ENCODE results near the gene HTT. TPM values are rescaled to one million over a fixed set of nuclear protein-coding genes. Genes with fewer than 3 reads are reported as not detected.

Gene HTT
- total and polyA plus RNA-seq, 9 donors = 13.3 to 63.2 (median 38.6) TPM

DNA sequence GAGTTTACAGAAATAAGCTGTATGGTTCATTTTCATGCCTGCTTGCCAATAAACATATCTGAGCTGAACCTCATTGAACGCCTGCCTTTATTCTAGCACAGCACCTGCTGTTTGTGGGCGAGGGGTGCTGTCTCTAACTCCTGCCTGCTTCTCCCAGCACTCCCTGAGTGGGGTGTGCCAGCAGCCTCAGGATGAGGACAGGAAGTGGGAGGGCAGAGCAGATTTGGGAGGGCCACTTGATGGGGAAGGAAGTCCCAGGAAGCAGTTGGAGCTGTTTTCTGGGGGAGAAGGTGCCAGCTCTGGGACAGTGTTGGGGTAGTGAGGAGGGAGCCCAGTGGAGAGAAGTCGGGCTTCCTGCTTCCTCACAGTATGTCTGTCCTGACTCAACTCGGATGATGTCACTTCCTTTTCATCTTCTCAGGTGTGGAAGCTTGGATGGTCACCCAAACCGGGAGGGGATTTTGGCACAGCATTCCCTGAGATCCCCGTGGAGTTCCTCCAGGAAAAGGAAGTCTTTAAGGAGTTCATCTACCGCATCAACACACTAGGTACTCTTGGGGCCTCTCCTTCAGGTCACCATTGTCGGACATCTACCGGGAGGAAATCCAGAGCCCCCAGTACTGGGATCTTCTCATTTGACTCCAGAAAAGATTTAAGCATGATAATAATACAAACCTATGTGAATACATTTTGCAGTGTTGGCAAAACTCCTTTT lies 145.4 kb downstream of the HTT start:
- Histone ChIP-seq H3K4me1 (ENCODE audit: insufficient read depth) (no peaks in the 10 kb centered on the region), H3K9me3 (no peaks in the 10 kb centered on the region), H3K27ac (no peak overlapping the region), H3K27me3 (no peaks in the 10 kb centered on the region), H3K36me3 (no peaks in the 10 kb centered on the region), H3K4me3 (no peak overlapping the region)
- no peak for TF ChIP-seq EP300 (IDR thresholded peaks at IDR 0.05)
- TF ChIP-seq, protein P1, sequence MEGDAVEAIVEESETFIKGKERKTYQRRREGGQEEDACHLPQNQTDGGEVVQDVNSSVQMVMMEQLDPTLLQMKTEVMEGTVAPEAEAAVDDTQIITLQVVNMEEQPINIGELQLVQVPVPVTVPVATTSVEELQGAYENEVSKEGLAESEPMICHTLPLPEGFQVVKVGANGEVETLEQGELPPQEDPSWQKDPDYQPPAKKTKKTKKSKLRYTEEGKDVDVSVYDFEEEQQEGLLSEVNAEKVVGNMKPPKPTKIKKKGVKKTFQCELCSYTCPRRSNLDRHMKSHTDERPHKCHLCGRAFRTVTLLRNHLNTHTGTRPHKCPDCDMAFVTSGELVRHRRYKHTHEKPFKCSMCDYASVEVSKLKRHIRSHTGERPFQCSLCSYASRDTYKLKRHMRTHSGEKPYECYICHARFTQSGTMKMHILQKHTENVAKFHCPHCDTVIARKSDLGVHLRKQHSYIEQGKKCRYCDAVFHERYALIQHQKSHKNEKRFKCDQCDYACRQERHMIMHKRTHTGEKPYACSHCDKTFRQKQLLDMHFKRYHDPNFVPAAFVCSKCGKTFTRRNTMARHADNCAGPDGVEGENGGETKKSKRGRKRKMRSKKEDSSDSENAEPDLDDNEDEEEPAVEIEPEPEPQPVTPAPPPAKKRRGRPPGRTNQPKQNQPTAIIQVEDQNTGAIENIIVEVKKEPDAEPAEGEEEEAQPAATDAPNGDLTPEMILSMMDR (IDR thresholded peaks at IDR 0.05) = no peak
- TF ChIP-seq POLR2A (IDR thresholded peaks at IDR 0.05) = no peak
- intact Hi-C loops (cut with DNase I) = no loop called here
- DNase-seq = peak in 2 of 5 donors; percentile 1 to 20
- 74 to 79% (median 78%) methylated on average over 9 of the region's 9 CpGs for WGBS, 3 donors

GRCh38 chr4:3220476-3221183 lies 146.1 kb downstream of the HTT start:
- no peaks in the 10 kb centered on the region for H3K9me3 ChIP-seq
- DNase-seq = peak in 2 of 5 donors; percentile 1 to 6
- no peak overlapping the region for H3K4me3 ChIP-seq
- intact Hi-C loops (cut with DNase I) = no loop called here
- WGBS, 3 donors = 71 to 80% (median 73%) methylated on average over 8 of the region's 8 CpGs
- no peaks in the 10 kb centered on the region for H3K4me1 ChIP-seq (ENCODE audit: insufficient read depth)
- H3K27ac ChIP-seq = no peak overlapping the region
- H3K36me3 ChIP-seq = no peaks in the 10 kb centered on the region
- TF ChIP-seq, protein P1 (IDR thresholded peaks at IDR 0.05) = no peak
- TF ChIP-seq EP300 (IDR thresholded peaks at IDR 0.05) (no peak), POLR2A (IDR thresholded peaks at IDR 0.05) (no peak)
- H3K27me3 ChIP-seq = no peaks in the 10 kb centered on the region

DNA sequence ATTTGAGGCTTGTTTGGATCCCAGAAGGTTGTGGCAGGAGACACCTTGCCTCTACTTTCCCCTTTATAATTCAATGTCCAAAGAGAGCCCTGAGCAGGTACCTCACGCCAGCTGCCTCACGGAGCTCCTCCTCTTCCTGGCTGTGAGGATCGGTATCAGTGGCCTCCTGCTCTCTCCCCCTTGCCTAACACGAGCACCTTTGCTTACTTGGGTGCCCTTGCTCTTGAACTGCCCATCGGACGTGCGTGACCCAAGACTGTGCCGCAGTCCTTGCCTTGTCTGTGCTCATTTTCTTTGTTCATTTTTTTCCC lies 146.7 kb downstream of the HTT start:
- intact Hi-C loops (cut with DNase I) = no loop called here
- Histone ChIP-seq H3K9me3 (no peaks in the 10 kb centered on the region), H3K4me3 (no peak overlapping the region), H3K27me3 (no peaks in the 10 kb centered on the region), H3K27ac (no peak overlapping the region), H3K4me1 (ENCODE audit: insufficient read depth) (no peaks in the 10 kb centered on the region), H3K36me3 (no peaks in the 10 kb centered on the region)
- TF ChIP-seq, protein P1 (IDR thresholded peaks at IDR 0.05) = no peak
- no peak for TF ChIP-seq POLR2A (IDR thresholded peaks at IDR 0.05)
- no peak for TF ChIP-seq EP300 (IDR thresholded peaks at IDR 0.05)
- peak in 2 of 5 donors; percentile 6 to 17 for DNase-seq
- 92 to 93% (median 92%) methylated on average over 8 of the region's 8 CpGs for WGBS, 3 donors

- peak in 2 of 5 donors; percentile 11 to 31 for DNase-seq
- Histone ChIP-seq H3K27me3 (no peaks in the 10 kb centered on the region), H3K4me3 (no peak overlapping the region), H3K4me1 (ENCODE audit: insufficient read depth) (no peaks in the 10 kb centered on the region), H3K36me3 (no peaks in the 10 kb centered on the region), H3K27ac (no peak overlapping the region), H3K9me3 (no peaks in the 10 kb centered on the region)
- intact Hi-C loops (cut with DNase I) = no loop called here
- TF ChIP-seq POLR2A (IDR thresholded peaks at IDR 0.05) (no peak), EP300 (IDR thresholded peaks at IDR 0.05) (no peak)
- TF ChIP-seq, protein P1 (IDR thresholded peaks at IDR 0.05) = no peak
- WGBS, 3 donors = 92 to 94% (median 93%) methylated on average over 12 of the region's 12 CpGs
Observed at GRCh38 chr4:3221996-3222395, 147.5 kb downstream of the HTT start.
